GM12878 (cell line): Measurements from ENCODE around the gene RAG1.

Experiments used
- GABPA ChIP-seq: IDR thresholded peaks from 2 replicates; pipeline ENCODE4 v1.6.1; 2014; ENCODE audit warnings: antibody characterized with exemption, low read depth, mild to moderate bottlenecking, inconsistent platforms
- NR2F1 ChIP-seq: fragments of 450-650 bp; conservative IDR thresholded peaks from 2 replicates; pipeline ENCODE4 v1.6.1; 2017; ENCODE audit warnings: mild to moderate bottlenecking
- POLR2AphosphoS5 ChIP-seq: IDR thresholded peaks from 2 replicates; pipeline ENCODE4 v1.6.1; 2011; ENCODE audit warnings: mild to moderate bottlenecking, low read length, inconsistent platforms
- SMC3 ChIP-seq: IDR thresholded peaks from 2 replicates; pipeline ENCODE4 v1.6.1; 2011; ENCODE audit warnings: low read length, improper control_type of control experiment, borderline replicate concordance
- YY1 ChIP-seq: IDR thresholded peaks from 2 replicates; pipeline ENCODE4 v1.6.1; 2011; ENCODE audit warnings: low read depth, mild to moderate bottlenecking, low read length
- ZNF207 ChIP-seq: fragments of 450-650 bp; IDR thresholded peaks from 2 replicates; pipeline ENCODE4 v1.6.1; 2014; ENCODE audit warnings: antibody characterized with exemption, mild to moderate bottlenecking, borderline replicate concordance
- ZZZ3 ChIP-seq: IDR thresholded peaks from 2 replicates; pipeline ENCODE4 v1.6.1; 2011; ENCODE audit warnings: low read depth; ENCODE audit not compliant: control insufficient read depth, insufficient read length
- TF ChIP-seq, protein P1 (sequence below), 3 experiments: IDR thresholded peaks in 2 of 3; conservative IDR thresholded peaks in 1 of 3; 2 replicates each; pipeline ENCODE4 v1.5.1; 2011; ENCODE audit warnings: low read depth in 3 of 3, low read length in 3 of 3, mild to moderate bottlenecking in 3 of 3, control low read depth in 2 of 3, moderate library complexity in 2 of 3, inconsistent platforms in 1 of 3, mixed read lengths in 1 of 3; ENCODE audit not compliant: control insufficient read depth in 2 of 3, insufficient read depth in 1 of 3; ENCODE audit errors: extremely low read depth in 1 of 3

DNA sequence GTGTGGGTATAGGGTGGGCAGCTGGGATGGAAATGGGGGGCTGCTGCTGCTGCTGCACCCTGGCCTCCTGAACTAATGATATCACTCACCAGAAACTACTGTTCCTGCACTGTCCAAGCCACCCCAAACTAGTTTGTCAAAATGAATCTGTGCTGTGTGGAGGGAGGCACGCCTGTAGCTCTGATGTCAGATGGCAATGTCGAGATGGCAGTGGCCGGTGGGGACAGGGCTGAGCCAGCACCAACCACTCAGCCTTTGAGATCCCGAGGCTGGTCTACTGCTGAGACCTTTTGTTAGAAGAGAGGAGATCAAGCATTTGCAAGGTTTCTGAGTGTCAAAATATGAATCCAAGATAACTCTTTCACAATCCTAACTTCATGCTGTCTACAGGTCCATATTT lies 1.3 kb downstream of the RAG1 start:
- no peak for TF ChIP-seq ZNF207
- TF ChIP-seq YY1, result no peak
- no peak for TF ChIP-seq ZZZ3
- TF ChIP-seq SMC3, result no peak
- no peak for TF ChIP-seq NR2F1
- TF ChIP-seq, protein P1, sequence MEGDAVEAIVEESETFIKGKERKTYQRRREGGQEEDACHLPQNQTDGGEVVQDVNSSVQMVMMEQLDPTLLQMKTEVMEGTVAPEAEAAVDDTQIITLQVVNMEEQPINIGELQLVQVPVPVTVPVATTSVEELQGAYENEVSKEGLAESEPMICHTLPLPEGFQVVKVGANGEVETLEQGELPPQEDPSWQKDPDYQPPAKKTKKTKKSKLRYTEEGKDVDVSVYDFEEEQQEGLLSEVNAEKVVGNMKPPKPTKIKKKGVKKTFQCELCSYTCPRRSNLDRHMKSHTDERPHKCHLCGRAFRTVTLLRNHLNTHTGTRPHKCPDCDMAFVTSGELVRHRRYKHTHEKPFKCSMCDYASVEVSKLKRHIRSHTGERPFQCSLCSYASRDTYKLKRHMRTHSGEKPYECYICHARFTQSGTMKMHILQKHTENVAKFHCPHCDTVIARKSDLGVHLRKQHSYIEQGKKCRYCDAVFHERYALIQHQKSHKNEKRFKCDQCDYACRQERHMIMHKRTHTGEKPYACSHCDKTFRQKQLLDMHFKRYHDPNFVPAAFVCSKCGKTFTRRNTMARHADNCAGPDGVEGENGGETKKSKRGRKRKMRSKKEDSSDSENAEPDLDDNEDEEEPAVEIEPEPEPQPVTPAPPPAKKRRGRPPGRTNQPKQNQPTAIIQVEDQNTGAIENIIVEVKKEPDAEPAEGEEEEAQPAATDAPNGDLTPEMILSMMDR (IDR thresholded peaks at IDR 0.05 in 2 of 3, conservative IDR thresholded peaks at IDR 0.05 in 1 of 3; ENCODE audit: control insufficient read depth in 2 of 3, extremely low read depth in 1 of 3, insufficient read depth in 1 of 3, low read depth in 3 of 3, low read length in 3 of 3), result no peak
- TF ChIP-seq GABPA, result no peak
- TF ChIP-seq POLR2AphosphoS5, result no peak
